SKM-1 treated with dmso at 0.1 percent for 144 hours (cell line): Measurements from ENCODE around the gene MRPL40.
"Not testable (repeated sequence)": the region's sequence is repeated elsewhere in the genome, so short reads cannot be mapped to it uniquely, and the experiment has no call there.

Experiments
- DNase-seq: peaks from one replicate; lab custom pipeline; 2025; ENCODE audit not compliant: unreplicated experiment; lab: John Stamatoyannopoulos, UW

The MRPL40 gene

GRCh38 chr22:19406846-19407245 is 25.5 kb upstream of the MRPL40 start:
- no peak for DNase-seq

GRCh38 chr22:19407649-19408606 is 24.4 kb upstream of the MRPL40 start:
- no peak for DNase-seq

DNA sequence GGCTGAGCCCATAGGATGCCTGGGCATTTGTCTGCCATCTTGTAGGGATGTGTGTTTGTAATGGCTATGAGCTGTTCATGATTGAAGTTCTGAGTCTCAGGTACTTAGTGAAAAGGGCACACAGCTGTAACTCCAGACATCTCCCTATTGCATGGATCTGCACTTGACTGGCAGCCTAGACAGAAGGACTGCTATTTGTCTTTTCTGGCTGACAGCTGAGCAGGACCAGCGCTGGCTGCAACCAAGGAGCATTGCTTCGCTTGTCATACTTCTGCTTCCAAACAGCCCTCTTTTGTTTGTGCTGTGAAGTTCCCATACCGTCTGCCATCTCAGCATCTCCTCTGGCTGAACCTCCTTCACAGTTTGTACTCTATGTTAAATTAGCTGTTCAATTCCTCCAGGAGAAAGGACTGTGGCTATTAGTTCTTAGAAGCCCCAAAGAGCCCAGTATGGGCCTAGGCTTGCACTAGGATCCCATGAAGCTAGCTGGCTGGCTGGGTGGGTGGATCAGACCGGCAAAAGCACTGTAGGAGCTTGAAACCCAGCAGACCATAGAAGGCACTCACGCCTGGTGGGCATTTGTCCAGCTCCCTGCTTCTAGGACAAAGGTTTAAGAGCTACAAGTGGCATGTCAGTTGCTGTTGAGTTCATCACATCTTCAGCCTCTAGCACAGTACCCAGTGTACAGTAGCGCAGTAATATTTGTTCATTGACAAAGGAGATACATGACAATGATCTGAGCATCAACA is 21.2 kb upstream of the MRPL40 start:
- DNase-seq, result no peak

- no peak for DNase-seq
Observed at GRCh38 chr22:19411690-19412045, 20.7 kb upstream of the MRPL40 start.

DNA sequence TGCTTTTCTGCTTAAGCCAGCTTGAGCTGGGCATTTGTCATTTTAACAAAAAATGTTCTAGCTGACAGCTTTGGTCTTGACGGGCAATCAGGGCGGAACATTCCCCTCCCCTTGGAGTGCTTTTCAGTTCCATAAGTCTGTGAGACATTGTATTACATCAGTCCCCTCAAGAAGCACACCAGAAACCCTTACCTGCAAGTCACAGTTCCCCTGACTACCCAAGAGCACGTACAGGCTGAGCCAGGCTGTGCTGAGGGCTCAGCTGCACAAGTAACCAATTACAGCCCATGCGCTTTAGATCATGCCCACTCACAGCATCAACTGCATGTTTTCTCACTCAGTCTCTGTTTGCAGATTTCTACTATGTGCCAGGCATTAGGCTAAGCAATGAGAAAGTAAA is 19.9 kb upstream of the MRPL40 start:
- no peak for DNase-seq

DNA sequence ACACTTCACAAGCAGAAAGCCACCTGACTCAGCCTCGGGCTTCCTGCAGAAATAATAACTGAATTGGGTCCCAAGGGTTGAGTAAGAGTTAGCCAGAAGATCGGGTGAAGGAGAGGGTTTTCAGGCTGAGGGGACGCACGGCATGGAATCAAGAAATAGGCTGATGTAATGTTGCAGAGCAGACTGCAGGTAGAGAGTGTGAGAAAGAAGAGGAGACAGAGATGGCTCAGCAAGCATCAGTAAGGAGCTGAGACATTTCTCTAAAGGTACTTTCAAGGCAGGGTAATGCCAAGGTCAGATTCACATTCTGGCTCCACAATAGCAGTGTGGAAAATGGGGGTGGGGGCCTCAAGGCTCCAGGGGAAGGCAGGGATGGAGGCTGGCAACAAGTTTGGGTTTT is 19.4 kb upstream of the MRPL40 start:
- DNase-seq, result no peak

DNA sequence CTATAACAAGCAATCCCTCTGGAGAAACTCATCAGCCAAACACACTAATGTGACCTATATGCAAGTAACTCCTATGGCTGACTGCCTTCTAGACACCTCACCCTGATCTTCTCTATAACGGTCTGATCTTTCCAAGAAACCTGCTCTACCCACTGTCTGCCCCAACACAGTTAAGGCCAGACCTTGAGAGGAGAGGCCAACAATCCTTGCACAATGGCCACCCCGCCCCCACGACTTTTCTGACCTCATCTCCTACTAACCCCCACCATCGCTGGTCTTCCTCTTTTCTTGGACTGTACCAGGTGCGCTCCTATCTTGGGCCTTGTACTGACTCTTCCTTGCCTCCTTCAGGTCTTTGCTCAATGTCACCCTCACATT is 13.3 kb upstream of the MRPL40 start:
- DNase-seq, result peak; percentile 71

DNA sequence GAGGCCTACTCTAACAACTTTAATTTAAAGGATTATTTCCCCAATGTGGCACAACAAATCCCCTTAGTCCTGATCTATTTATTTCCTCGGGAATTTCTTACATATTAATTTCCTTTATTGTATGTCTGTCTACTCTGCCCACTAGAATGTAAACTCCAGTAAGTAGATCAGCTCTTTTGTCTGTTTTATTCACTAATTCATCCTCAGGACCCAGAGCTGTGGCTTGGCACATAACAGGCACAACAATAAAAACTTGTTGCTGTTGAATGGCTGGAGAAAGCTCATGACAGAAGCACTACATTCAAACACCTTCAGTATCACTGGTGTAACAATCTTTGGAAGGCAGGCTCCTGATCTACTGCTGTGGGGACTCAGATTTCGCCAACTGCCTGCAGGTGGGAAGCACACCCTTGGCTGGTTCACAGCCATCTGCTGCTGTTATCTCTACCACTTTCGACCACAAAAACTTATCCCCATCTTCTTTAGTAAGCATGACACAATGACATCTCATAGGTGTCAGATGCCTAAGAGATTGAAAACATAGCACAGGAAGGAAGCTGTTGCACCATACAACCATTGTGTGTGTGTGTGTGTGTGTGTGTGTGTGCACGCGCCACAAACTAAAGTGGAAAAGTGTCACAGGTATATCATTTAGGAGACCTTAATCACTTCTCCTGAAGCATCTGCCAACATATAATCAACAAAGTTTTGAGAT is 12.7 kb upstream of the MRPL40 start:
- no peak for DNase-seq

DNA sequence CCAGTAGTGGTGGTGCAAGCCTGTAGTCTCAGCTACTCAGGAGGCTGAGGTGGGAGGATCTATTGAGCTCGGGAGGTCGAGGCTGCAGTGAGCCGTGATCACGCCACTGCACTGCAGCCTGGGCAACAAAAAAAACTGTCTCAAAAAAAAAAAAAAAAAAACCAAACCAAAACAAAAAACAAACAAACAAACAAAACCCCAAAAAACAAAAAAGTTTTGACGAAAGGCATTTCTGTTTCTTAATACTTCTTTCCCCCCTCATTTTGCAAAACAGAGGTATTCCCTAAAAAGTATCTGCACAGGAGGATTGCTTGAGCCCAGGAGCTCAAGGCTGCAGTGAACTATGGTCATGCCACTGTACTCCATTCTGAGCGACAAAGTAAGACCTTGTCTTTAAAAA is 12.0 kb upstream of the MRPL40 start:
- DNase-seq, result no peak

DNA sequence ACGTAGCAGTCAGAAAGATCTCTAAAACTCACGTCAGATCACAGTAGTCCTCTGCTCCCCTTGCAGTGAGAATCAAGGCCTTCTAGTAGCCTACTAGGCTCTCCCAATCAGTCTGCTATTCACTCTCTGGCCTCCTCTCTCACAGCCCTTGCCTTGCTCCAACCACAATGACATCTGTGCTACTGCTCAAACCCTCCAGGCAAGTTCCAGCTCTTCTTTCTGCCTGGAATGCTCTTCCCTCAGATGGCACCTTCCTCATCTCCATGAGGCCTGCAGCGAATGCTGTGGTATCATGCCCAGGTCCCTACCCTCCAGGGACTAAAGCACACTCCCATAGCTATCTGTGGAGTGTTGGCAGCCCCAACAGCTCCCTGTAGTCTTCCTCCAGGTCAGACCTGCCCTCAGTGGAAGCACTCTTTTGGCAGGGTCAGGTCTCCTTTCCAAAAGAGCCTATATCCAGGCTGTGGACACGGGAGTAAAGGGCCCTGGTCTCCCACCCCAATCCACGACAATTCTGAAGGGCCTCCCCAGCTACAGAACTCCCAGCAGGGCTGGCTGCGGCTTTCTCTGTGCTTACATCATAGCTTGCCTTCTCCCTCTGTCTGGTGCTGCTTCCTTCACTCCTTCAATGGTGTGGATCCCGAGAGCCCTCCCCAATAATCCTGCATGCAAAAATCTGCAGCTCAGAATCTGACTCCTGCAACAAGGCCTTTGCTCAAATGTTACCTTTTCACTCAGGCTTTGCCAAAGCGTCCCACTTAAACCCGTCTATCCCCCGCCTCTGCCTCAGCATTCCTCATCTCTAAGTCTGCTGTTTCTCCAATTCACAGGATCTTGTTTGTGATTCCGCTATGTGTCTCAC is 9.7 kb upstream of the MRPL40 start:
- DNase-seq, result no peak

- no peak for DNase-seq
Observed at GRCh38 chr22:19424186-19424500, 8.2 kb upstream of the MRPL40 start.

DNA sequence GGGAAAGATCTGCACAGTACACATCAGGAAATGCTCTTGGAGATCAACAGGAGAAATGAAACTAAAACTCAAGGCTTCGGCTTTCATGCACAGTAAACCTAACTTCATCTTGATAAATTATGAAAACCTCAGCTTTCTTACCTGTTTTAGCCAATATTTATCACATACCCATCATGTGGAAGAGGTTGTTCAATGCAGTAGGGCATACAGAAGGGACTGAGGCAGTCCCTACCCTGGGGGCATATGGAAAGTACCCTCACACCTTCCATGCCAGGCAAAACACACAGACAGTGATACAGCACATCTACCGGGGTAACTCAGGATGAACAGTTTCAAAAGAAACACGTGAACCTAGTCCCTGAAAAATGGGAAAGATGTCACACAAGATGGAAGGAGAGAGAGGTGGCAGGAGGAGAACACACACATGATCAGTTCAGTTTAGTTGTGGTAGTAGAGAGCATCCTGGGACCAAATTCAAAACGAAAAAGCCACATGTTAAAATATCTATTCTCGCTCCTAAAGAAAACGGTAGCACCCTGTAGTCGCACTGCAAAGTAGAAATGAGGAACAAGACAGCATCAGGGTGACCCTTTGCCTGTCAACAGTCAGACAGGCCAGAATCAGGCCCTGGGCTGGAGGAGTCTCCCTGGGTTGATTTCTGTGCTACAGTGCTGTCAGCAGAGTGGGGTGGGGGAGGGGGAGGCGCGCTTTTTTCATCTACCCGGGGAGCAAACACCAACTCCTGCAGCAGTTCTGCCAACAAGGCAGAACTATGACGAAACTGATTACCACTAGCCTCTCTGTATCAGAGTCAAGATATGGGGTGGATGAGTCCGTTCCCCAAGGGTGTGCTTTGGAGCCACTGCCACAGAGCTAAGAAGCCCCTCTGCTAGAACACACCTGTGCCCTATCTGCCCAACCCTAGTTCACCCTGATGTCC is 2.1 kb upstream of the MRPL40 start:
- peak; percentile 63 for DNase-seq

GRCh38 chr22:19430890-19431541 is 1.3 kb upstream of the MRPL40 start:
- no peak for DNase-seq

- DNase-seq, result peak; percentile 38
Observed at GRCh38 chr22:19431649-19432132, 654 bp upstream of the MRPL40 start, which contains the start of gene HIRA. Gene HIRA (minus strand): TSS chr22:19431733. CDS start chr22:19431476, 257 bp downstream.

GRCh38 chr22:19434401-19434800 is 2.1 kb downstream of the MRPL40 start:
- no peak for DNase-seq

DNA sequence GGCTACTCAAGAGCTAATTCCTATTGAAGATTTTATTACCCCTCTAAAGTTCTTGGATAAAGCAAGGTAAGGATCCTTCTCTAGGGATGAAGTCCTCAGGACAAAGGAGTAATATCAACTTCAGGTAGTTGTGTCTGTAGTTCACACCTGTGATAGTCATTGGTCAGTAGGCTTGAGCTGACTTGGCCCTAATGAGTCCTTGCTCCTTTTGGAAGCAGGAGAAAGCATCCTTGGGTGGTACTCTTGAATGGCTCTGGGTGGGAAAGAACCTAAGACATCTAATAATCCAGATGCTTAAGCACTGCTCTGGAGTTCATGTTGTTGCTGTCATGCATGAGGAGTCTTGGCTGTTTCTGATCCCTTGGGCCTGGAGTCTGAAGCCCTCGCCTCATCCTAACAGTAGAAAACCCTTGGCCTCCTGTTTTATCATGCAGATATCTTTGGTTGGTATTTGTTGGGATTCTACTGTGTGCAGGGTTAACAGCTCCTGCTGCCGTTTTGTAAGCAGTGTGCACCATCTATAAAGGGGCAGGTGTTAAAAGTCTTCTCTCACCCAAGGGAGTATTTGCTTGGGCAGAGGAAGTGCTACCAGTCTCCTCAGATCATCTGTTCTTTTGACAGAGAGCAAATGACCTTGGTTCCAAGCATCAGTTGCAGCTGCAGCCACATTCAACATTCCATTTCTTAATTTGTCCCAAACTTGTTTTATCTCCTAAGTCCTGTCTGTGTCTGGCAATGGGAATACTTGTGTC is 2.7 kb downstream of the MRPL40 start:
- DNase-seq, result no peak

DNA sequence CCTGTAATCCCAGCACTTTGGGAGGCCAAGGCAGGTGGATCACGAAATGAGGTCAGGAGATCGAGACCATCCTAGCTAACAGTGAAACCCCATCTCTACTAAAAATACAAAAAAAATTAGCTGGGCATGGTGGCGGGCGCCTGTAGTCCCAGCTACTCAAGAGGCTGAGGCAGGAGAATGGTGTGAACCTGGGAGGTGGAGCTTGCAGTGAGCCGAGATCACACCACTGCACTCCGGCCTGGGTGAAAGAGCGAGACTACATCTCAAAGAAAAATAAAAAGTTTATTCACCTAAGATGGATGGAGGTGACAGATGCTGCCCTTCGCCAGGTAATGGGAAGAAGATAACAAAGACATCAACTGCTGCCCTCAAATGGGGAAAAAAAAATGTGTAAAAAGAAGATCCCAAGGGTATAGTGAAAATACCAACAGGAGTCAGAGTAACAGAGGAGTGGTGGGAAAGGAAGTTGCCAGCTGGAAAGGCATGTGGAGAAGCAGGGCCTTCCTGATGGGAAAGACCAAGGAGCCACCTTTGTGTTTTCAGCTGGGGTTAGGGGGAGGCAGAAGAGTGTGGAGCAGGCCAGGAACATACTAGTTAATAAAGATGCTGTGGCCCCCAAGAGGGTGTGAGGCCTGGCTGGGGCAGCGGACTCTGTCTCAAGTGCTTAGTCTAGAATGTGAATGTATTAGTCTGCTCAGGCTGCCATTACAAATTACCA is 4.3 kb downstream of the MRPL40 start:
- not testable (repeated sequence) for DNase-seq

DNA sequence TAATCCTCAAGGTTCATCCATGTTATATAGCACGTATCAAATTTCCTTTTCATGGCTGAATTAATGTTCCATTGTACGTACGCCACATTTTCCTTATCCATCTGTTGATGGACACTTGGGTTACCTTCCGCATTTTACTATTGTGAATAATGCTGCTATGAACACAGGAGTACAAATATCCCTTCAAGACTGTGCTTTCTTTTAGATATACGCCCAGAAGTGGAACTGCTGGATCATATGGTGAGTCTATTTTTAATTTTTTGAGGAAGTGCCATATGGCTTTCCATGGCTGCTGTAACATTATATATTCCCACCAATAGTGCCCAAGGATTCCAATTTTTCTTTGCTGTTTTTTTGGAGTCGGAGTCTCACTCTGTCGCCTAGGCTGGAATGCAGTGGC is 6.0 kb downstream of the MRPL40 start:
- DNase-seq, result no peak
